ENCODE results near the gene PRAMEF26.
"Not testable (repeated sequence)": the region's sequence is repeated elsewhere in the genome, so short reads cannot be mapped to it uniquely, and the experiment has no call there.

The PRAMEF26 gene

DNA sequence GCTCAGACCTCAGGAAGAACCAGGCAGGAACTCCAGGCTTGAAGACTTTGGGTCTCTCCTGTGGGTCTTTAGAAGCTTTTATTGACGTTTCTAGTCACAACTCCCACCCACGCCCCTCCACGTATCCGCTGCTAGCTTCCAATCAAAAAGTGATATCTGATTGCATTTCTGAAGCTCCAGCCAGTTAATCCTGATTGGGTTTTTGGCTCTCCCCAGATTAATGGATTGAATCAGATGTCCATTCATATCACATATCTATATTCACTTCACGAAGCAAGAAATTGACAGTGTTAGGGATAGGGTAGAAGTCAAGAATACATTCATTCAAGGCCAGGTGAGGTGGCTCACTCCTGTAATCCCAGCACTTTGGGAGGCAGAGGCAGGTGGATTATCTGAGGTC lies at the start of gene PRAMEF26:
PRAMEF26 (minus strand) TSS at position 101 of the 400 bp plus-strand sequence. CDS start 2,914 bp downstream, outside the sequence.
- DNase-seq (ENCODE audit: low read depth): not testable (repeated sequence)

DNA sequence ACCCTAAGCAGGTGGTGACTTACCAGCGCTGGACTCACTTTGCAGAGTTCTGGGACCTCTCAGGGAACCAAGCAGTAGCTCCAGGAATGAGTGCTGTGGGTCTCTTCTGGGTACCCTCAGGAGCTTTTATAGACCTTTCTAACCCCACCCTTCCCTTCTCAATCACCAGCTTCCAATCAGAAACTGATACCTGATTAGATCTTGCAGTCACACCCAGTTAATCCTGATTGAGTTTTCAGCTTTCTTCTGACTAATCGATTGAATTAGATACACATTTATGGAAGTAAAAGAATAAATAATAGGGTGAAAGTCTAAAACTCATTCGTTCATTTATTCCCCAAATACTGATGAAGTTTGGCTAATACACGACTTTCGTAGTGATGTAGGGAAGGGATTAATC lies 45.5 kb upstream of the PRAMEF26 start, which contains the start of gene PRAMEF13:
PRAMEF13 (minus strand) TSS at position 101 of the 400 bp plus-strand sequence. CDS start 1,820 bp downstream, outside the sequence.
- not testable (repeated sequence) for DNase-seq (ENCODE audit: low read depth)

DNA sequence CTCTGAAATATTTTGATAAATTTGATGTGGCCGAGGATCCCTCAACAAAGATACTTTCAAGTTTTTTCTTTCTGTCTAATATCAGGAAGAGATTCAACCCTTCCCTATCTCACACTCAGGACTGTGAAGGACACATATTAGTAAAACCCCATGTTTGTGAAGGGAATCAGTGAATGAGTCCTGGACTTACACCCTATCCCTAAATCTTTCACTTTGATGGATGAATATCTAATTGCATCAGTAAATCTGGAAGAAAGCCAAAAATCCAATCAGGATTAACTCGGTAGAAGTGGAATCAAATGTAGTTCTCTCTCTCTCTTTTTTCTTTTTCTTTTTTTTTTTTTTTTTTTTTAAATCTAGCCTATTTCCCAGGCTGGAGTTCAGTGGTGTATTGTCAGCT lies 15.7 kb upstream of the PRAMEF26 start, which contains the start of gene PRAMEF9:
PRAMEF9 (plus strand) TSS at position 301 of the 400 bp plus-strand sequence. CDS start 3,433 bp downstream, outside the sequence.
- DNase-seq (ENCODE audit: low read depth): not testable (repeated sequence)

GRCh38 chr1:13165531-13165930 lies 9.7 kb upstream of the PRAMEF26 start, which contains the start of gene HNRNPCL4:
TSS of gene HNRNPCL4 (minus strand) at chr1:13165631. CDS start at chr1:13165467, 164 bp downstream.
- DNase-seq (ENCODE audit: low read depth): not testable (repeated sequence)

DNA sequence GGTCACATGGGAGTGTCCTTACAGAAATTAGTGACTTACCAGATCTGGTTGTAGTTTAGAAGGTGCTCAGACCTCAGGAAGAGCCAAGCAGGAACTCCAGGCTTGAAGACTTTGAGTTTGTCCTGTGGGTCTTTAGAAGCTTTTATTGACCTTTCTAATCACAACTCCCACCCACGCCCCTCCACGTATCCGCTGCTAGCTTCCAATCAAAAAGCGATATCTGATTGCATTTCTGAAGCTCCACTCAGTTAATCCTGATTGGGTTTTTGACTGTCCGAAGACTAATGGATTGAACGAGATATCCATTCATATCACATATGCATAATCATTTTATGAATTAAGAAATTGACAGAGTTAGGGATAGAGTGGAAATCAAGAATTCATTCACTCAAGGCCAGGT lies 39.1 kb downstream of the PRAMEF26 start, which contains the start of gene HNRNPCL2:
HNRNPCL2 (minus strand) TSS at position 101 of the 400 bp plus-strand sequence. CDS start 454 bp downstream, outside the sequence.
- DNase-seq (ENCODE audit: low read depth): not testable (repeated sequence)
